Measurements from ENCODE around the gene CGB1.

DNA sequence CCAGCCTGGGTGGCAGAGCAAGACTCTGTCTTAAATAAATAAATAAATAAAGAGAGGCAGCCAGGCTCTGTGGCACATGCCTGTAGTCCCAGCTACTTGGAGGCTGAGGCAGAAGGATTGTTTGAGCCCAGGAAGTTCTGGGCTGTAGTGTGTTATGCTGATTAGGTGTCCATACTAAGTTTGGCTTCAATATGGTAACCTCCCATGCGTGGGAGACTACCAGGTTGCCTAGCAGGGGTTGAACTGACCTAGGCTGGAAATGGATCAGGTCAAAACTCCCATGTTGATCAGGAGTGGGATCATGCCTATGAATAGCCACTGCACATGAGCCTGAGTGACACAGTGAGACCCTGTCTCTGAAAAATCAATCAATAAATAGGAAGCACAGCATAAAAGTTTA, 44.6 kb upstream of the CGB1 start:
- TF ChIP-seq CTCF (IDR thresholded peaks at IDR 0.05; ENCODE audit: low read length) = no peak
- TF ChIP-seq EZH2 (IDR thresholded peaks at IDR 0.05; ENCODE audit: borderline replicate concordance, low read length) = no peak

All from OCI-LY1 (cell line).